Esophagus muscularis mucosa (tissue), 4 donors: ENCODE data around the gene GPR63. TPM values are rescaled to one million over a fixed set of nuclear protein-coding genes. Genes with fewer than 3 reads are reported as not detected.

Source experiments
- DNase-seq: peaks from one replicate; pipeline ENCODE4 v3.0.0-alpha.2; 2017; ENCODE audit errors: extremely low spot score
- H3K27ac ChIP-seq, 4 donors: fragments of 200-600 bp; sonication (generic); replicated peaks in 1 of 4; 1 replicate in 3 of 4; 2 replicates in 1 of 4; pipeline ENCODE4 v1.5.1; 2016 to 2019; ENCODE audit warnings: mild to moderate bottlenecking in 1 of 4
- H3K27me3 ChIP-seq, 4 donors: fragments of 200-600 bp; sonication (generic); one replicate each; pipeline versions ENCODE4 v1.5.1 to v1.6.0; 2016 to 2019
- H3K36me3 ChIP-seq, 4 donors: fragments of 200-600 bp; sonication (generic); one replicate each; pipeline ENCODE4 v1.5.1; 2016 to 2019
- H3K4me1 ChIP-seq, 4 donors: fragments of 200-600 bp; sonication (generic); one replicate each; pipeline ENCODE4 v1.5.1; 2016 to 2019
- H3K4me3 ChIP-seq, 4 donors: fragments of 200-600 bp; sonication (generic); 1 replicate in 2 of 4; 2 replicates in 2 of 4; pipeline ENCODE4 v1.5.1; 2016 to 2019; ENCODE audit warnings: mild to moderate bottlenecking in 4 of 4, moderate library complexity in 1 of 4
- H3K9me3 ChIP-seq, 4 donors: fragments of 200-600 bp; sonication (generic); 1 replicate in 3 of 4; 2 replicates in 1 of 4; pipeline ENCODE4 v1.5.1; 2016 to 2019
- EP300 ChIP-seq: sonication (generic); formaldehyde crosslinking; IDR thresholded peaks from one replicate; pipeline ENCODE4 v1.6.1; 2017; ENCODE audit warnings: antibody characterized with exemption
- POLR2A ChIP-seq: fragments of 450-650 bp; IDR thresholded peaks from one replicate; pipeline ENCODE4 v1.6.1; 2017; ENCODE audit warnings: antibody characterized with exemption, moderate library complexity, mild to moderate bottlenecking, low read depth
- POLR2AphosphoS5 ChIP-seq, 2 donors: sonication (generic); formaldehyde crosslinking; IDR thresholded peaks; one replicate each; pipeline ENCODE4 v1.6.1; 2017; ENCODE audit warnings: antibody characterized with exemption in 2 of 2
- WGBS: methylation state at CpG from one replicate; pipeline ENCODE4 v1.1.5; 2018; 5-methylcytosine and 5-hydroxymethylcytosine counted together
- intact Hi-C: fragments of 100-400 bp; cut with DNase I; formaldehyde crosslinking; loops from one replicate; pipeline ENCODE4 v1.15.1; 2023
- total RNA-seq, 4 donors: library from RNA; depleted of rRNA; stranded (reverse); fragments of >200 nt; gene quantifications; one replicate each; pipeline versions ENCODE4 v1.1.0 to v1.2.1, GENCODE V29; 2016
- TF ChIP-seq, protein P1 (sequence below), 3 experiments: fragments of 200-600 bp in 2 of 3; fragments of 450-650 bp in 1 of 3; sonication (generic) in 2 of 3; IDR thresholded peaks; one replicate each; pipeline ENCODE4 v1.5.1; 2017 to 2019; ENCODE audit warnings: antibody characterized with exemption in 3 of 3, mild to moderate bottlenecking in 2 of 3, moderate library complexity in 1 of 3

Gene GPR63
- total RNA-seq, 4 donors from 2014 or later = 0.83 to 2.0 (median 0.93) TPM

DNA sequence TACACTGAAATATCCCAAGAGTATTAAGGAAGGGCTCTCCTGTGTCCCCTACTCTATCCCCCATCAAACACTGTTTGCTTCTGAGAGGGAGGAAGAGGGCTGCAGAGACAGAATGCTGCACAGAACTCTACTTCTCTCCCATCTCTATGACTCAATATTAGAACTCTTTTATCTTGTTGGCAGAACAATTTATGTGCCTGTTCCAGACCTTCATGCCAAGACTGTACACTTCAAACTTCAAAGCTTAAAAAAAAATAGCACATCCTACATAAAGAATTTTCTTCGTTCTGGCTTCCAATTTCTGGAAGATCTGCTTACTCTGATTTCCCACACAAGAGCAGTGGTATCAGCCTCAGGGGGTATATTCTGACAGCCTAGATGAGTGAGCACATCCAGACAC, 19.6 kb upstream of the GPR63 start:
- 56% methylated on average over 1 of the region's 1 CpG for WGBS
- H3K4me3 ChIP-seq = no peak overlapping the region

DNA sequence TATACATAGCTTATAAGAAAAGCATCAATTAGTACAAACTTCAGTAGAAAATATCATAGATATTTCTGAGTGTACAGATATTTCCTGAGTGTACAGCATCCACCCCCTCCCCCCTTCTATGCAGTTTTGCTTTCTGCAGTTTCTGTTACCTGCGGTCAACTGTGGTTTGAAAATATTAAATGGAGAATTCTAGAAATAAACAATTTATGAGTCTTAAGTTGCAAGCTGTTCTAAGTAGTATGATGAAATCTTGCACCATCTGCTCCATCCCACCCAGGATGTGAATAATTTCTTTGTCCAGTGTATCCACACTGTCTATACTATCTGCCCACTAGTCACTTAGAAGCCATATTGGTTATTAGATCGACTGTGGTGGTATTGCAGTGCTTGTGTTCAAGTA, 15.8 kb upstream of the GPR63 start:
- Histone ChIP-seq H3K27ac (no peak overlapping the region), H3K36me3 (no peaks in the 10 kb centered on the region), H3K9me3 (peaks cover 0 to 2% (median under 1%) of the 10 kb centered on the region in 4 donors), H3K4me3 (no peak overlapping the region), H3K4me1 (no peaks in the 10 kb centered on the region), H3K27me3 (no peaks in the 10 kb centered on the region)
- TF ChIP-seq, protein P1, sequence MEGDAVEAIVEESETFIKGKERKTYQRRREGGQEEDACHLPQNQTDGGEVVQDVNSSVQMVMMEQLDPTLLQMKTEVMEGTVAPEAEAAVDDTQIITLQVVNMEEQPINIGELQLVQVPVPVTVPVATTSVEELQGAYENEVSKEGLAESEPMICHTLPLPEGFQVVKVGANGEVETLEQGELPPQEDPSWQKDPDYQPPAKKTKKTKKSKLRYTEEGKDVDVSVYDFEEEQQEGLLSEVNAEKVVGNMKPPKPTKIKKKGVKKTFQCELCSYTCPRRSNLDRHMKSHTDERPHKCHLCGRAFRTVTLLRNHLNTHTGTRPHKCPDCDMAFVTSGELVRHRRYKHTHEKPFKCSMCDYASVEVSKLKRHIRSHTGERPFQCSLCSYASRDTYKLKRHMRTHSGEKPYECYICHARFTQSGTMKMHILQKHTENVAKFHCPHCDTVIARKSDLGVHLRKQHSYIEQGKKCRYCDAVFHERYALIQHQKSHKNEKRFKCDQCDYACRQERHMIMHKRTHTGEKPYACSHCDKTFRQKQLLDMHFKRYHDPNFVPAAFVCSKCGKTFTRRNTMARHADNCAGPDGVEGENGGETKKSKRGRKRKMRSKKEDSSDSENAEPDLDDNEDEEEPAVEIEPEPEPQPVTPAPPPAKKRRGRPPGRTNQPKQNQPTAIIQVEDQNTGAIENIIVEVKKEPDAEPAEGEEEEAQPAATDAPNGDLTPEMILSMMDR (IDR thresholded peaks at IDR 0.05) = no peak
- 85% methylated on average over 2 of the region's 2 CpGs for WGBS
- intact Hi-C loops = no loop called here
- DNase-seq = no peak

More for the DNA sequence above, 19.6 kb upstream of the GPR63 start:
- no peak for DNase-seq
- no peaks in the 10 kb centered on the region for H3K27me3 ChIP-seq
- no peaks in the 10 kb centered on the region for H3K36me3 ChIP-seq
- H3K9me3 ChIP-seq = no peaks in the 10 kb centered on the region
- no peaks in the 10 kb centered on the region for H3K4me1 ChIP-seq
- no peak overlapping the region for H3K27ac ChIP-seq
- intact Hi-C loops = no loop called here
- TF ChIP-seq, protein P1 (IDR thresholded peaks at IDR 0.05) = no peak
- TF ChIP-seq EP300 (no peak), POLR2AphosphoS5 (IDR thresholded peaks at IDR 0.05) (no peak), POLR2A (no peak)

DNA sequence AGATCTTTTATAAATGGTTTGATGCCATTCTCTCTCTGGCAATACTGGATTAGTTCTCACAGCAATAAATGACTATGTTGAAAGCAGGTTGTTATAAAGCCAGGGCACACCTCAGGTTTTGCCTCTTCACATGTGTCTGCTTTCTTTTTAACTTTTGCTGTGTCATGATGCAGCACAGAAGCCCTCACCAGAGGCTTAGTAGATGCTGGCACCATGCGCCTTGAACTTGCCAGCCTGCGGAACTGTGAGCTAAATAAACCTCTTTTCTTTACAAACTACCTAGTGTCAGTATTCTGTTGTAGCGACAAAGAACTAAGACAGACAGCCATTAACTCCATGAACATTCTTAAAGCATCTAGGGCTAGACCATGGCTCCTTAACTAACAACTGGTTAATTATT, 15.3 kb upstream of the GPR63 start:
- Histone ChIP-seq H3K36me3 (no peaks in the 10 kb centered on the region), H3K9me3 (peaks cover 0 to 6% (median 5%) of the 10 kb centered on the region in 4 donors), H3K4me1 (no peaks in the 10 kb centered on the region), H3K4me3 (no peak overlapping the region), H3K27me3 (no peaks in the 10 kb centered on the region), H3K27ac (no peak overlapping the region)
- 90% methylated on average over 3 of the region's 3 CpGs for WGBS
- TF ChIP-seq POLR2A = no peak
- TF ChIP-seq, protein P1 (IDR thresholded peaks at IDR 0.05) = no peak
- TF ChIP-seq EP300 = no peak
- TF ChIP-seq POLR2AphosphoS5 (IDR thresholded peaks at IDR 0.05) = no peak
- intact Hi-C loops = no loop called here
- DNase-seq = no peak

DNA sequence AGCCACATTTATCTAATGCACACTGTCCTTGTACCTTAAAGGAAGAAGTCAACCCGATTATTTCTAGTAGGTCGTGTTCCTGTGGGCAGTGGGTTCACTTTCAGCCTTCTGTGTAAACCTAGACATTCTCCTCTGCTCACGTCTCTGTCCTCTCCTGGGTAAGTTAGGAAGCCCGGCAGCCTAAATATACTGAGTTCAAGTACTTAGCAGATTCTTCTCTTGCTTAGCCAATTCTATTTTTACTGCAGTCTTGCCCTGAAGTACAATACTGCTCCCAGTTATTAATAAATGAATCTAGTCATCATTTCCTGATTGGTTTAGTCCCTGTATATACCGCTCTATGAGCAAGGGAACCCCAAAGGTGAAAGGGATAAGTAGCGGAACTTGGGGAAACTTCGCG, 14.6 kb upstream of the GPR63 start:
- Histone ChIP-seq H3K27me3 (no peaks in the 10 kb centered on the region), H3K4me3 (no peak overlapping the region), H3K27ac (no peak overlapping the region), H3K9me3 (peaks cover 0 to 11% (median 8%) of the 10 kb centered on the region in 4 donors), H3K36me3 (no peaks in the 10 kb centered on the region), H3K4me1 (no peaks in the 10 kb centered on the region)
- no peak for TF ChIP-seq POLR2AphosphoS5 (IDR thresholded peaks at IDR 0.05)
- TF ChIP-seq POLR2A = no peak
- TF ChIP-seq EP300 = no peak
- TF ChIP-seq, protein P1 (IDR thresholded peaks at IDR 0.05) = no peak
- DNase-seq = no peak
- intact Hi-C loops = no loop called here
- WGBS = 77% methylated on average over 8 of the region's 8 CpGs

DNA sequence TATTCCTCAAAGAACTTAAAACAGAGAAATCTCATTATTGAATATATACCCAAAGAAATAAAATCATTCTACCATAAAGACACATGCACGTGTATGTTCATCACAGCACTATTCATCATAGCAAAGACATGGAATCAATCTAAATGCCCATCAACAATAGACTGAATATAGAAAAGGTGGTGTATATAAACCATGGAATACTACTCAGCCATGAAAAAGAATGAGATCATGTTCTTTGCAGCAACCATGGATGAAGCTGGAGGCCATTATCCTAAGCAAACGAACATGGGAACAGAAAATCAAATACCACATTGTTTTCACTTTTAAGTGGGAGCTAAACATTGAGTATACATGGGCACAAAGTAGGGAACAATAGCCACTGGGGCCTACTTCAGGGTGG, 12.3 kb upstream of the GPR63 start:
- no peak overlapping the region for H3K4me3 ChIP-seq
- H3K36me3 ChIP-seq = no peaks in the 10 kb centered on the region
- intact Hi-C loops = no loop called here
- TF ChIP-seq POLR2AphosphoS5 (IDR thresholded peaks at IDR 0.05) (no peak), EP300 (no peak), POLR2A (no peak)
- TF ChIP-seq, protein P1 (IDR thresholded peaks at IDR 0.05) = no peak
- DNase-seq = no peak
- H3K27me3 ChIP-seq = no peaks in the 10 kb centered on the region
- WGBS = 80% methylated on average over 2 of the region's 2 CpGs
- peaks cover 0 to 13% (median 8%) of the 10 kb centered on the region in 4 donors for H3K9me3 ChIP-seq
- H3K27ac ChIP-seq = no peak overlapping the region
- no peaks in the 10 kb centered on the region for H3K4me1 ChIP-seq
